Right cardiac atrium (tissue), 5 donors: Measurements from ENCODE around the gene HOXA13. TPM values are rescaled to one million over a fixed set of nuclear protein-coding genes. Genes with fewer than 3 reads are reported as not detected.
A peak's percentile ranks its signal among the peaks of the same experiment; 100 is the strongest.

ENCODE experiments used
- ATAC-seq, 2 donors: fragments of 200-7000 bp; cut with Tn5 transposase; one replicate each; pipeline versions ENCODE4 v1.8.0 to v1.9.1; 2020; ENCODE audit warnings: moderate library complexity in 2 of 2, mild to moderate bottlenecking in 1 of 2
- DNase-seq, 3 donors: peaks; one replicate each; pipeline ENCODE4 v3.0.0-alpha.2; 2020
- H3K27ac ChIP-seq: one replicate; pipeline ENCODE4 v1.5.1; 2013; ENCODE audit warnings: mild to moderate bottlenecking, low read length, control low read depth, moderate library complexity
- H3K27me3 ChIP-seq: one replicate; pipeline ENCODE4 v1.6.1; 2013; ENCODE audit not compliant: control insufficient read depth, insufficient read depth
- H3K4me1 ChIP-seq: one replicate; pipeline ENCODE4 v1.6.1; 2013; ENCODE audit warnings: low read length; ENCODE audit not compliant: control insufficient read depth, insufficient read depth
- H3K4me3 ChIP-seq: one replicate; pipeline ENCODE4 v1.5.1; 2013; ENCODE audit warnings: low read length, control low read depth
- H3K9me3 ChIP-seq: one replicate; pipeline ENCODE4 v1.6.1; 2013; ENCODE audit warnings: low read length; ENCODE audit not compliant: control insufficient read depth
- WGBS: extraction: QIAGEN DNeasy Blood & Tissue Kit; methylation state at CpG from one replicate; pipeline ENCODE4 v1.1.7; 2013; 5-methylcytosine and 5-hydroxymethylcytosine counted together
- intact Hi-C, 4 donors: fragments of 100-400 bp; cut with DNase I; formaldehyde crosslinking; loops; one replicate each; pipeline versions ENCODE4 v1.11.0 to v1.14.0; 2022 to 2023
- polyA plus RNA-seq: library from polyadenylated mRNA; stranded (reverse); fragments of 200-250 nt; gene quantifications from one replicate; pipeline ENCODE4 v1.2.3, GENCODE V29; 2013
- total RNA-seq, 4 donors: library from RNA; stranded (reverse); fragmentation: NEBNext Ultra II Directional; extraction: Animal tissue kit (Norgen Biotek cat#: 25700); gene quantifications; one replicate each; pipeline ENCODE4 v1.2.1, GENCODE V29; 2021
- donor health status: healthy with polysubstance abuse.
- donor health status: DM: no; HTN: yes; CAD: no.
- donor health status: DM: no; HTN: no; CAD: no.
- donor health status: DM: no; HTN: yes; CAD: no; lungs with severe emphysema.
- donor health status: DM: yes; HTN: yes; CAD: no.

Gene HOXA13
- total and polyA plus RNA-seq, 5 donors = not detected

DNA sequence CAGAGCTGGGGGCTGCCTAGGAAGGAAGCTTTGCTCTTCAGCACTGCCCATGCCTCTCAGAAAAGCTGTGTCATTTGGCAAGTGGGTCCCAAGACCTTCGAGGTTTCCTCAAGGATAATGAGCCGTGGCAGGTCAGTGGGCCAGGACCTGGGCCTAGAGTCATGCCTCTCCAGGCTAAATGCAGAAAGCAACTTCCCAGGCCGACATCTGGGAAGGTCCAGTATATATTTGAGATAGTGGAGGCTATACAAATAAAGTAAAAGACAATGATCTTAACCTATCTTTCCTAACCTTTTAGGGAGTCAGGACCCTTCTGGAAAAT is 23.4 kb downstream of the HOXA13 start:
- H3K27ac ChIP-seq = no peak overlapping the region

DNA sequence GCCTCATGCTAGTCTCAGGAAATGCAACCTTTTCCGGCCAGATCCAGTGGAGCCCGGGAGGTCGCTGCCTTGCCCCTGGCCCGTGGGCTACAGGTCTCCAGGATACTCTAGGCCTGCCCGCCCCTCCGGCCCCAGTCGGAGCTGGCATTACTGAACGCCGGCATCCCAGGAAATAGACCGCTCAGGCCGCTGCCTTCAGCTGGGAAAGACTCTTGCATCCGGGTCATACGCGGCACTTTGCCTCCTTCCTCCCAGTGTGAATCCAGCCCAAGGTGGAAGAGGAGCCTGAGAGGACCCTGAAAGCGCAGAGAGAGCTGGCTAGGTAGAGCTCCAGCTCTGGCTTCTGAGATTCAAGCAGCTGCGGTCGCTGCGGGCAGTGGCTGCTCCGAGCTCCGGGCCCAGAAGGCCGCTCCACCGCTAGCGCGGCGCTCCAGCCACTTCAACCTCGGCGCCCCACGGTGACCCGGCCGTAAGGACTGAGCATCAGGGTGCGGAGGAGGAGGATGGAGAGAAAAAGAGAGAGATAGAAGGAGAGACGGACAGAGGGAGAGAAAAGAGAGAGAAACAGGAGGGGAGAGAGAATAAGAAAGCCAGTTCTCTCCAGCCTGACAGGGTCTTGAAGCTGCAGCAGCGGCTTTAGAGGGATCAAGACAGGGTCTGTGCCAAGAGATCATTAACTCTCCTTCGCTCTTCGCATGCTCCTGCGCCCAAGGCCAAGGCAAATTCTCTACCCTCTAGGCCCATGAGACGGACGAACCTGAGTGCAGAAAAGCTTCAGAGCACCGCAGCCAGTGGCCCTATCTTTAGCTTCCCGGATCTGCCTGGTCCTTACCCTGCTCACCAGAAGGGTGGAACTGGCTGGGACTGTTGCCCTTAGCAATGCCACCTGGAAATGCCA is 24.0 kb downstream of the HOXA13 start:
- Histone ChIP-seq H3K4me3 (no peak overlapping the region), H3K27me3 (peaks cover 5% of the 10 kb centered on the region)
- ATAC-seq = no peak

More for the DNA sequence above, 23.4 kb downstream of the HOXA13 start:
- Histone ChIP-seq H3K4me3 (no peak overlapping the region), H3K4me1 (no peaks in the 10 kb centered on the region), H3K9me3 (no peaks in the 10 kb centered on the region), H3K27me3 (peaks cover 5% of the 10 kb centered on the region)
- DNase-seq (peak in 1 of 3 donors; percentile 14), ATAC-seq (no peak)
- 76% methylated on average over 3 of the region's 3 CpGs for WGBS
- intact Hi-C loops = no loop called here

DNA sequence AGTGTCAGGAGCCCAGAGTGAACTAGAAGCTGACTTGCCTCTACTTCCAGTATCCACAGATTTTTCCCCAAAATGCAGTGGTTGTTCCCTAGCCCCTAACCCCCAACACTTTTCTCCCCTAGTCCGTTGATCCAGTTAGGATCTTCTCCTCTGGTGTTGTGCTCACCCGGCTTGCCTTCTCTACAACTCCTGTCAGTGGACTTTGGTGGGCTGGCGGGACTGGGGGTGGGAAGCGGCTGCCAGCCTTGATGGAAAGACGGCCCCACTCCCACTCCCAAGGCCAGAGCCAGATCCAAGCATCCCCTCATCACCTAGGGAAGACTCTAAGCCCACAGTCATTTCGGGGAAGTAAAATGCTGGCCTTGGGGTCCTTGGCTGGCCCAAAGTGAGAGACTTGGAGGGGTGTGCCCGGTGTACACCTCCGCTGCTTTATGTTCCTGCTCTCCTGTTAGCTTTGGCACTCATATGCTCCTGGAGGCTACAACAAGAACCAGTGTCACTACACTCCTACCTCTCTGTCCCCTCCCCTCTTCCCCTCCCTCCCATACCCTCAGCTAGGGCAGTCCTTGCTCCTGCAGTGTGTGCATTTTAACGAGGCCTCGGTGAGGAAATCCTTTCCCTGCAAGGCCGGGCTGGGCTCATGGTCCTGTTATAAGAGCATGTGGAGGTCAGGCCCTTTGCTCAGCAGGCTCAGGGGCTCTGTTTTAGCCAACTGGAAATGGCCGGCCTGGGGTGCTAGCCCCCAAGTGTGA is 24.8 kb downstream of the HOXA13 start:
- H3K4me3 ChIP-seq = no peak overlapping the region
- intact Hi-C loops = no loop called here
- ATAC-seq = peak in 1 of 2 donors; percentile 30
- WGBS = 49% methylated on average over 12 of the region's 12 CpGs
- peaks cover 5% of the 10 kb centered on the region for H3K27me3 ChIP-seq
- H3K9me3 ChIP-seq = no peaks in the 10 kb centered on the region
- no peak overlapping the region for H3K27ac ChIP-seq
- peak in 2 of 3 donors; percentile 3 to 29 for DNase-seq
- no peaks in the 10 kb centered on the region for H3K4me1 ChIP-seq

More for the DNA sequence above, 24.0 kb downstream of the HOXA13 start:
- intact Hi-C loops = no loop called here
- DNase-seq = peak in 2 of 3 donors; percentile 18 to 53
- Histone ChIP-seq H3K27ac (no peak overlapping the region), H3K9me3 (no peaks in the 10 kb centered on the region), H3K4me1 (no peaks in the 10 kb centered on the region)
- 52% methylated on average over 40 of the region's 40 CpGs for WGBS

DNA sequence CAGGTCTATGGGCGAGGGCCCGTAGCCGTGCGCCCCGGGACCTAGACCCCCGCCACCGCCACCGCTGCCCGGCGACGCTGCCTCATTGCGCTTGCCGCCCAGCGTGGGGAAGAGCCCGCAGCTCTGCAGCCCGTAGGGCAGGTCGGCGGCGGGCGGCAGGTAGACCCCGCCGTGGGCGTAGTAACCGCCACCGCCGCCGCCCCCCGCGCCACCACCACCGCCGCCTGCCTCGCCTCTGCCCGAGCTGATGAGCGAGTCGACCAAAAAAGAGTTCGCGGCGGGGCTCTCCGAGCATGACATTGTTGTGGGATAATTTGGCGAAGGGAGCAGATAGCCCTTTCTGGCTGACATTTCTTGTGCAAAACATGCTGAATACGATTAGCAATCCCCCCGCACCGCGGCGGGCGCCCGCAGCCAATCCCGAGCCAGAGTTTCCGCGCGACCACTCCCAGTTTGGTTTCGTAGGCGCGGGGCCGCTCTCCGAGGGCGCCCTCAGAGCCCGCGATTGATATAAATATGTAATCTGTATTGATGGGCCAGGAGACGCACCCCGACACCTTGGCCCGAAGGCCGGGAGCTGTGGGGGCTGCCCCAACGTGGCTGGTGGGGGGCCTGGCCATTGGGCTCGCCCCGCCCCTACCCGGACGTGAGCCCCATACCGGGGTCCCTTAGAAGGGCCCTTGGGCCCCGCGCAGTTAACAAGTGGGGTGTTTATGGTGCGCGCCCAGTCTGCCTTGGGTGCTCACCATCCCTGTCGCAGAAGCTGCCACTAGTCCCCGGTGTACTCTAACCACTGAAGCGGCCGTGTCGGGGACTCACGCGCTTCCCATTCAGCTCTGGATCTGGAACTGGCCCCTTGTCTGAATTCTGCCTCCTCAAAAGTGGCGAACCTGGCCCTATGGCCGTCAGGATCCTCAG is 25.7 kb downstream of the HOXA13 start, which contains the start of gene HOXA10:
HOXA10 (minus strand) TSS at position 365 of the 918 bp plus-strand sequence; CDS start at position 351, 14 bp downstream.
- ATAC-seq = no peak
- H3K4me1 ChIP-seq = no peaks in the 10 kb centered on the region
- peaks cover 5% of the 10 kb centered on the region for H3K27me3 ChIP-seq
- no peaks in the 10 kb centered on the region for H3K9me3 ChIP-seq
- whole genome bisulfite sequencing = 6% methylated on average over 82 of the region's 82 CpGs
- peak within 1 kb of the TSS; percentile 29 for H3K4me3 ChIP-seq
- no peak within 1 kb of the TSS for H3K27ac ChIP-seq
- DNase-seq = peak in 2 of 3 donors; percentile 43 to 44
- intact Hi-C loops = no loop called here

DNA sequence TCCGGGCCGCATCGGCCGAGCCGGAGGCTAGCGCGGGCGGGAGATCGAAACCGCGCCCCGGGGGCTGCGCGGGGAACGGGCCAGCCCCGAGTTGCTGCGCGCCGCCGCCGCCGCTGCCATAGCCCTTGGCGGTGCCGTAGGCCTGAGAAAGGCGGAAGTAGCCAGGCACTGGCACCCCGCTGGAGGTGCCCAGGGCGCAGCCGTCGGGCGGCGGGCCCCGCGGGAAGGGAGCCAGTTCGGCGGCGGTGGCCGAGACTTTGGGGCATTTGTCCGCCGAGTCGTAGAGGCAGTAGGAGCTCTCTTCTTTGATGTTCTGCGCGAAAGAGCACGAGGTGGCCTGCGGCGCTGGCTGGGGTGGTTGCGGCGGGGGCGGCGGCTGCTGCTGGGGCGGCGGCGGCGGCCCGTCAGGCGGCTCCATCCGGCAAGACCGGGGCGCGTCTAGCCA is 26.4 kb downstream of the HOXA13 start:
- DNase-seq (peak in 2 of 3 donors; percentile 62 to 67), ATAC-seq (no peak)
- H3K27me3 ChIP-seq = peaks cover 5% of the 10 kb centered on the region
- intact Hi-C loops = no loop called here
- H3K9me3 ChIP-seq = no peaks in the 10 kb centered on the region
- H3K27ac ChIP-seq = no peak overlapping the region
- peak overlapping the region; percentile 29 for H3K4me3 ChIP-seq
- 1% methylated on average over 59 of the region's 59 CpGs for WGBS
- H3K4me1 ChIP-seq = no peaks in the 10 kb centered on the region

DNA sequence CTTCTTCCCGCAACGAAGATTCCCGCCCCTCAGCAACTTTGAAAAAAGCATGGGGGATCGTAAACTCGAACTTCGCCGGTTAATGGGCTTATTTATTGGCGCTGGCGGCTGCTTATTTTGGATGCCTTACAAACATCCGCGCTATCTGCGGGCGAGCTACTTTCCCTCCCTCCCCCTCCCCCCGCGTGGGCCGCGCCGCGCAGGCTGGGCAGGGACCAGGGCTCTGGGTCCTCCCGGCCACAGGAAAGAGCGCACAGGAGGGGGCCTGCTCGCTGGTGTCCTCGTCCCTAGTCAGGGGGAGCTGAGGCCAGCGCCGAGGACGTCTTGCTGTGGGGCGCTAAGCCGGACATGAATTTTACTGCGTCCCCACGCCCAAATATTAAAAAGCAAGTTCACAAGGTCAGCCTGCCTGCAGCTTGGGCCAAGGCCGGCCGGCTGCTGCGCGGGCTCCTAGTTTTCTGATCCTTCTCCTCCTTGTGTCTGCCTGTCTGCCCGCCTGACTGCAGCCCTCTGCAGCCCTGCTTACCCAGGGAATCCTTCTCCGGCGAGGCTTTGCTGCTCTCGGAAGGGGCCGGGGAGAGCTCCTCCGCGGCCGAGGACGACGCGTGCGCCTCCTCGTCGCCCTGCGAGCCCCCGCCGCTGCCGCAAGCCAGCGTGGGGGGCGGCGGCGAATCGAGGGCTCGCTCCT is 26.9 kb downstream of the HOXA13 start:
- peak in 1 of 2 donors; percentile 29 for ATAC-seq
- Histone ChIP-seq H3K4me1 (no peaks in the 10 kb centered on the region), H3K27me3 (peaks cover 5% of the 10 kb centered on the region), H3K9me3 (no peaks in the 10 kb centered on the region), H3K27ac (no peak overlapping the region), H3K4me3 (peak overlapping the region; percentile 29)
- DNase-seq = peak in 2 of 3 donors; percentile 50 to 64
- intact Hi-C loops = no loop called here
- 2% methylated on average over 58 of the region's 58 CpGs for WGBS

DNA sequence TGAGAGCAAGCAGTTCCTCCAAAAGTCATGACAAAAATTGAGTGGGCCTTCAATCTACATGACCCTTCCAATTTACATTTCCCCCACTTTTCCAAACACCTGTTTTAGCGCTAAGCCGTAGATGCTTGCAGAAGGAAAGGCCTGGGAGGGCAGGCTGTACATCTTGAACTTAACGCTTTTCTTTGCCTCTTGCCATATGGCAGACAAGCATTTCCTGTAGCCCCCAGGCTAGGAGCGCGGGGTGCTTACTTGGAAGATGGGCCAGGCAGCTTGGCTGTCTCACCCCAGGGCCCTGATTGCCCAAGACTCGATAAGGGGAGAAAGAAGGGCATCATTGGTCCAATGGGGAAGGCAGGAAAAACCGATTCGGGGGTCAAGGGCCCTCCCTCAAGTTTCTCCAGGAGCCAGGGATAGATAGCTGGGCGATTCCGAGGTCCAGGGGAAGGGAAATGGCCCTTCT is 27.5 kb downstream of the HOXA13 start:
- no peak for ATAC-seq
- no peaks in the 10 kb centered on the region for H3K4me1 ChIP-seq
- intact Hi-C loops = no loop called here
- no peaks in the 10 kb centered on the region for H3K9me3 ChIP-seq
- peak in 2 of 3 donors; percentile 4 to 11 for DNase-seq
- 10% methylated on average over 10 of the region's 10 CpGs for WGBS
- H3K27ac ChIP-seq = no peak overlapping the region
- H3K27me3 ChIP-seq = no peaks in the 10 kb centered on the region
- no peak overlapping the region for H3K4me3 ChIP-seq

DNA sequence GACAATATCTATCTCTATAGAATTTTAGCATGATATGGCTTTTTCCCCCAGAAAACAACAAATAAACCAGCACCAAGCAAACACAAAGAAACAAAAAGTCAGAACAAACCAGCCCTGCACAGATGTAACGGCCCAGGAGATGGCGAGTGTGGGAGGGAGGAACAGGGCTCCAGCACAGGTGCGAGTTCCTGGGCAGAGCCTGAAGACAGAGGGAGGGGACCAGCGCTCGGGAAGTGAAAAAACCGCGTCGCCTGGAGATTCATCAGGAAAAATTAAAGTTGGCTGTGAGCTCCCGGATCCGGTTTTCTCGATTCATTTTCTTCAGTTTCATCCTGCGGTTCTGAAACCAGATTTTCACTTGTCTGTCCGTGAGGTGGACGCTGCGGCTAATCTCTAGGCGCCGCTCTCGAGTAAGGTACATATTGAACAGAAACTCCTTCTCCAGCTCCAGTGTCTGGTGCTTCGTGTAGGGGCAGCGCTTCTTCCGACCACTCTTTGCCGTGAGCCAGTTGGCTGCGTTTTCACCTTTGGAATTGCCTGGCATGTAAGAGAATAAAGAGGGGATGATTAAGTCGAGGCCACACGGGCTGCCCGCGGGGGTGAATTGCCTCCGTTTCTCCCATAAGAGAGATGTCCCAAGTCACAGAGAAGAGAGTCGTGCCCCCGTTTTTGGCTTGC is 28.1 kb downstream of the HOXA13 start:
- ATAC-seq (no peak), DNase-seq (peak in 2 of 3 donors; percentile 8 to 46)
- Histone ChIP-seq H3K27me3 (no peaks in the 10 kb centered on the region), H3K4me1 (no peaks in the 10 kb centered on the region), H3K27ac (no peak overlapping the region), H3K9me3 (no peaks in the 10 kb centered on the region), H3K4me3 (no peak overlapping the region)
- intact Hi-C loops = no loop called here
- WGBS = 8% methylated on average over 30 of the region's 30 CpGs

DNA sequence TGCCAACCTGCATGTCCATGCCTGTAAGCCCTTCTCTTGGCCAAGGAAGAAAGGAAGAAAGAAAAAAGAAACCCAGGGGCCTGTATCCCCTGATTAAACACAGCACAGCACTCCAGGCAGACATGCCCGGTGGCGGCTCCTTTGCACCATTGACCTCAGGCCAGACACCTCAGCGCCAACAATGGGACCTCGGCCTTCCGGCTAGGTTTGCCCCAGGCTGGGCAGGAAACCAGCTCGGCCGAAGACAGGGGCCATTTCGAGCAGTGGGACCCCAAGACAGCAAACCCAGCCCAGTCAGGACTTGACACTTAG is 28.6 kb downstream of the HOXA13 start:
- DNase-seq (peak in 2 of 3 donors; percentile 33), ATAC-seq (no peak)
- H3K4me1 ChIP-seq = no peaks in the 10 kb centered on the region
- H3K27me3 ChIP-seq = no peaks in the 10 kb centered on the region
- no peak overlapping the region for H3K4me3 ChIP-seq
- intact Hi-C loops = no loop called here
- H3K27ac ChIP-seq = no peak overlapping the region
- no peaks in the 10 kb centered on the region for H3K9me3 ChIP-seq
- WGBS = 10% methylated on average over 8 of the region's 8 CpGs
